Coronary artery (tissue), 2 donors: Measurements from ENCODE around the gene SMAD4.

Experiments used
- DNase-seq: peaks from one replicate; pipeline ENCODE4 v3.0.0-alpha.2; 2017; ENCODE audit warnings: low spot score
- H3K27ac ChIP-seq, 2 donors: fragments of 200-600 bp; sonication (generic); one replicate each; pipeline ENCODE4 v1.5.1; 2016 to 2019
- H3K4me3 ChIP-seq: fragments of 200-600 bp; sonication (generic); 2 replicates; pipeline ENCODE4 v1.5.1; 2016; ENCODE audit warnings: mild to moderate bottlenecking, moderate library complexity
- TF ChIP-seq, protein P1 (sequence below): fragments of 200-600 bp; sonication (generic); IDR thresholded peaks from one replicate; pipeline ENCODE4 v1.5.1; 2019; ENCODE audit warnings: antibody characterized with exemption

The SMAD4 gene

DNA sequence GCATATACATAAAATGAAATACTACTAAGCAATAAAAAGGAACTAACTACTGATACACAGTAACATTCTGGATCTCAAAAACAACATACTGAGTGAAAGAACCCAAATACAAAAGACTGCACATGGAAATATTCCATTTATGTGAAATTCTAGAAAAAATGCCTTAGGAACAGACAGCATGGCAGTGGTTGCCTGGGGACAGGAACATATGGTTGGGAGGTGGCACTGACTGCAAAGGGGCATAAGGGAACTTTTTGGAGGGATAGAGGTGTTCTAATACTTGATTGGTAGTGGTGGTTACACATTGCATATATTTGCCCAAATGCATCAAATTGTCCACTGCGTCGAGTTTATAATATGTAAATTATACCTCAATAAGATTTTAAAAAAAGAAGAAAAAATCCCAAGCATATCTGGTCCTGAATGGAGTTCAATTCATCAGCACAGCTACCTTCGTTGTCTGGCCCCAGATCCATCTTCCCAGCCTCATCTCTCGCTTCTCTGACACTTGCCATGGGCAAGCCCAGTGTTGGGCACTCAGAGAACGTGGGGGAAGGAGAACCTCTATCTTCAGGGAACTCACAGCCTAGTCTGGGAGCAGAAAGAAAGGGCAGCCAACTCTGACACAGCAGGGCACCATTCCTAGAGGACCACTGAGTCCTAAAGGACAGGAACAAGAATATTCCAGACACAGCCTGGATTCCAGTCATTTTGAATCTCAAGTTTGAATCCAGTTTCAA lies 8.6 kb upstream of the SMAD4 start:
- TF ChIP-seq, protein P1, sequence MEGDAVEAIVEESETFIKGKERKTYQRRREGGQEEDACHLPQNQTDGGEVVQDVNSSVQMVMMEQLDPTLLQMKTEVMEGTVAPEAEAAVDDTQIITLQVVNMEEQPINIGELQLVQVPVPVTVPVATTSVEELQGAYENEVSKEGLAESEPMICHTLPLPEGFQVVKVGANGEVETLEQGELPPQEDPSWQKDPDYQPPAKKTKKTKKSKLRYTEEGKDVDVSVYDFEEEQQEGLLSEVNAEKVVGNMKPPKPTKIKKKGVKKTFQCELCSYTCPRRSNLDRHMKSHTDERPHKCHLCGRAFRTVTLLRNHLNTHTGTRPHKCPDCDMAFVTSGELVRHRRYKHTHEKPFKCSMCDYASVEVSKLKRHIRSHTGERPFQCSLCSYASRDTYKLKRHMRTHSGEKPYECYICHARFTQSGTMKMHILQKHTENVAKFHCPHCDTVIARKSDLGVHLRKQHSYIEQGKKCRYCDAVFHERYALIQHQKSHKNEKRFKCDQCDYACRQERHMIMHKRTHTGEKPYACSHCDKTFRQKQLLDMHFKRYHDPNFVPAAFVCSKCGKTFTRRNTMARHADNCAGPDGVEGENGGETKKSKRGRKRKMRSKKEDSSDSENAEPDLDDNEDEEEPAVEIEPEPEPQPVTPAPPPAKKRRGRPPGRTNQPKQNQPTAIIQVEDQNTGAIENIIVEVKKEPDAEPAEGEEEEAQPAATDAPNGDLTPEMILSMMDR: no peak
- H3K27ac ChIP-seq: no peak overlapping the region
- H3K4me3 ChIP-seq: no peak overlapping the region
- no peak for DNase-seq

- H3K4me3 ChIP-seq: no peak overlapping the region
- TF ChIP-seq, protein P1: no peak
- DNase-seq: no peak
Measured at GRCh38 chr18:51025512-51025911, 4.5 kb upstream of the SMAD4 start.

GRCh38 chr18:51028201-51028805 lies 1.7 kb upstream of the SMAD4 start:
- Histone ChIP-seq H3K27ac (no peak overlapping the region), H3K4me3 (peak overlapping the region; percentile 8)
- DNase-seq: no peak
- TF ChIP-seq, protein P1: no peak

More at GRCh38 chr18:51025512-51025911, 4.5 kb upstream of the SMAD4 start:
- H3K27ac ChIP-seq: no peak overlapping the region

- Histone ChIP-seq H3K27ac (peak overlapping the region; percentile 92 to 97), H3K4me3 (peak overlapping the region; percentile 90)
- TF ChIP-seq, protein P1: no peak
- no peak for DNase-seq
Measured at GRCh38 chr18:51029378-51029693, 677 bp upstream of the SMAD4 start.

GRCh38 chr18:51030537-51031258 lies 685 bp downstream of the SMAD4 start:
- Histone ChIP-seq H3K27ac (peak overlapping the region; percentile 92 to 97), H3K4me3 (peak overlapping the region; percentile 90)
- peak; percentile 85 for DNase-seq
- TF ChIP-seq, protein P1: no peak

DNA sequence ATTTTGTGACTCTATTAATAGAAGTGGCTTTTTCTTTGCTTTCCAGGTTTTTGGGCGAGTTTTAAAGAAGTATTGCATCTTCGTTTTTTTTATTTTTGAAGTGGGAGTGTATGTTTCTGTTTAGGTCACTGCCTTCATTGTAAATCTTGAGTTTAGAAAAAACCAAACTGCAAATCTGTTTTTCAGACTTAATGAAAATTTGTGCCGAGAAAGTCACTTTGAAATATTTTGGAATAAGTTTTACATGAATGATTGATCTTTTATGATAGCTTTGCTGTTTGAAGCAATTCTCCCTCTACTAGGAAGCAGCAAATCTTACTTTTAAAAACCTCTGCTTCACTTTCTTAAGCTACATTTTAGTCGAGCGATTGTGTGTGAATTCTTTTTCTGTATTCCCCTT lies 2.2 kb downstream of the SMAD4 start:
- TF ChIP-seq, protein P1: no peak
- DNase-seq: no peak
- no peak overlapping the region for H3K27ac ChIP-seq
- peak overlapping the region; percentile 90 for H3K4me3 ChIP-seq
